Omental fat pad (tissue), 4 donors: Measurements from ENCODE around the gene SYNGAP1. TPM values are rescaled to one million over a fixed set of nuclear protein-coding genes. Genes with fewer than 3 reads are reported as not detected.

ENCODE experiments used
- ATAC-seq: fragments of 150-250 bp; one replicate; pipeline ENCODE4 v1.9.1; 2016; ENCODE audit warnings: mild to moderate bottlenecking, moderate library complexity; ENCODE audit not compliant: low FRiP score
- DNase-seq: peaks from one replicate; pipeline ENCODE4 v3.0.0-alpha.2; 2019; ENCODE audit warnings: low spot score
- total RNA-seq, 4 donors: library from RNA; depleted of rRNA; stranded (reverse); fragments of >200 nt; gene quantifications; one replicate each; pipeline ENCODE4 v1.1.0, GENCODE V29; 2016
- TF ChIP-seq, protein P1 (sequence below), 3 donors: fragments of 450-650 bp; IDR thresholded peaks; one replicate each; pipeline ENCODE4 v1.5.1; 2016 to 2017; ENCODE audit warnings: antibody characterized with exemption in 3 of 3, mild to moderate bottlenecking in 3 of 3, moderate library complexity in 2 of 3

SYNGAP1 gene
- total RNA-seq, 4 donors from 2014 or later, result 8.8 to 12.3 (median 10.3) TPM

GRCh38 chr6:33380272-33380981 is 39.4 kb upstream of the SYNGAP1 start:
- DNase-seq, result no peak
- TF ChIP-seq, protein P1, sequence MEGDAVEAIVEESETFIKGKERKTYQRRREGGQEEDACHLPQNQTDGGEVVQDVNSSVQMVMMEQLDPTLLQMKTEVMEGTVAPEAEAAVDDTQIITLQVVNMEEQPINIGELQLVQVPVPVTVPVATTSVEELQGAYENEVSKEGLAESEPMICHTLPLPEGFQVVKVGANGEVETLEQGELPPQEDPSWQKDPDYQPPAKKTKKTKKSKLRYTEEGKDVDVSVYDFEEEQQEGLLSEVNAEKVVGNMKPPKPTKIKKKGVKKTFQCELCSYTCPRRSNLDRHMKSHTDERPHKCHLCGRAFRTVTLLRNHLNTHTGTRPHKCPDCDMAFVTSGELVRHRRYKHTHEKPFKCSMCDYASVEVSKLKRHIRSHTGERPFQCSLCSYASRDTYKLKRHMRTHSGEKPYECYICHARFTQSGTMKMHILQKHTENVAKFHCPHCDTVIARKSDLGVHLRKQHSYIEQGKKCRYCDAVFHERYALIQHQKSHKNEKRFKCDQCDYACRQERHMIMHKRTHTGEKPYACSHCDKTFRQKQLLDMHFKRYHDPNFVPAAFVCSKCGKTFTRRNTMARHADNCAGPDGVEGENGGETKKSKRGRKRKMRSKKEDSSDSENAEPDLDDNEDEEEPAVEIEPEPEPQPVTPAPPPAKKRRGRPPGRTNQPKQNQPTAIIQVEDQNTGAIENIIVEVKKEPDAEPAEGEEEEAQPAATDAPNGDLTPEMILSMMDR (IDR thresholded peaks at IDR 0.05), result no peak
- ATAC-seq, result no peak

GRCh38 chr6:33383427-33384185 is 36.3 kb upstream of the SYNGAP1 start:
- TF ChIP-seq, protein P1 (IDR thresholded peaks at IDR 0.05), result no peak
- ATAC-seq, result peak; percentile 25

GRCh38 chr6:33384581-33385020 is 35.3 kb upstream of the SYNGAP1 start:
- TF ChIP-seq, protein P1 (IDR thresholded peaks at IDR 0.05), result no peak
- ATAC-seq (peak; percentile 56), DNase-seq (no peak)

More at GRCh38 chr6:33383427-33384185, 36.3 kb upstream of the SYNGAP1 start:
- DNase-seq, result no peak

DNA sequence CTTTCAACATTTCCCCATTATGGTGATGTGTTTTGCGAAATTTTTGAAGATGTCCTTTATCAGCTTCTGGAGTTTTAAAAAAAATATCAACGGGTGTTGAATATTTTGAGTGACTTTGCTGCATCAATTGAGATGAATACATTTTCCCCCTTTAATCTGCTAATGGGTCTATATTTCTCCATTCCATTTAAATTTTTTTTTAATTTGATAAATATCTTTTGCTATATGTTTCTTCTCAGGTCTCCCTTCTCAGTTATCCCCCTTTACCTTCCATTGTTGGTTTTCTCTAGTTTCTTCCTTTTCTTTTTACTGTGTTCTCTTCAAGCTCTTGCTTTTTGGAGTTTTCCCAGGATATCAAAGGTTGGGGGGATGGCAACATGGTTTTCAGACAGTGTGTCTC is 29.7 kb upstream of the SYNGAP1 start:
- DNase-seq (no peak), ATAC-seq (no peak)
- TF ChIP-seq, protein P1 (IDR thresholded peaks at IDR 0.05), result no peak

DNA sequence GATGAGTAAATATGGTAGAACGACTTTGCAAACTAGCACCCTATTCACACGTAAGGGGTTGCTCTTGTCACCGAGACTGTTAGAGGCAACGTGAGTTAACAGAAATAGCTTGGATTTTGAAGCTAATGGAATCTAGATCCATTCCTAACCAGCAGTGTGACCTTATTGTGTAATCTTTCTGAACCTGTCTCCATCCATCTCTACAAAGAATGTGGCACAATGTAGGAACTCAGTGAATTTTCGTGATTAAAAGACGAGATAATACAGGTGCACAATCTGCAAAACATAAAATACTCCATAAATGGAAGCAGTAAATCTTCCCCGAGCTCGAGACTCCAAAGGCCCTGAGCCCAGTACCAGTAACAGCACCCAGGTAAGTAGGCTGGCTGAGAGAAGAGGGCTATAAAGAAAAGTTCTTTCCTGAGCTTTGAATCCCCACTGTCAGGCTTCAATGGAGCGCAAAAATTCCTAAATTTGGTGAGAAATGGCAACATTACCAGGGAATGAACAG is 29.0 kb upstream of the SYNGAP1 start:
- TF ChIP-seq, protein P1 (IDR thresholded peaks at IDR 0.05), result no peak
- ATAC-seq (no peak), DNase-seq (no peak)

- TF ChIP-seq, protein P1 (IDR thresholded peaks at IDR 0.05), result peak in 2 of 3 donors; percentile 83
- peak; percentile 92 for DNase-seq
- ATAC-seq, result peak; percentile 96
These were observed 28.5 kb upstream of the SYNGAP1 start, which contains the start of gene KIFC1 for GRCh38 chr6:33391278-33391921. Gene KIFC1, plus strand, starts transcription at chr6:33391823. Its CDS starts 163 bp downstream, at chr6:33391986.
